Measurements from ENCODE around the gene CREB3L1.

DNA sequence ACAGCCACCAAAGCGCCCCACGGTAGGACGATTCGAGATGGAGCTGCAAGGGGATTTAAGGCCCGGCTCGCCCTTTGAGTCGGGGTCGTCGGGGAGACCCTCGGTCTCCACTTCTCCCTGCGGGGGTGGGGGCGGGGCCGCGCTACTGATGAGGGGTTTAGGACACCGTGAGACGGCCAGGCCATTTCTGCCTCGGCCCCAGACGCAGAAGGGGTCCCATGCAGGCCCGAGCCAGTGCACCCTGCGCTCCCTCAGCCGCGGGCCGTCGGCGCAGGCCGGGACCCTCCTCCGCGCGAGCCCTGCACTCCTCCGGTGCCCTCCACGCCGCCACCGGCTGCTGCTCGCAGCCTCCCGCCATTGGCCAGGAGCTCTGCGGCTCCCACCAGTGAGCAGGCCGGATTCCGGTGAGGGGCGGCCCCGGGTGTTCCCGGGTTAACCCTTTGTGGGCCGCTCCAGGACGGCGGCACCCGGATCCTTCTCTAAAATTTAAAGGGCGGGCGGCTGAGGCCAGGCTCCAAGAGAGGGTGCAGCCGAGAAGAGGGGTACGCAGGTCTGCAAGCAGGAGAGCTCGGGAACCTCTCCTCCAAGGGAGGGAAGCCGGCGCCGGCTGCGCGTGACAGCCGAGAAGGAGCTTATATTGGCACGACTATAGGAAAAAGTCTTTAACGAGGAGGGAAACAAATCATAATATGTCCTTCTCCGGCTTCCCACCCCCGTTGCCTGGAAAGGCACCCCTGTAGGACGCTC, 18.0 kb downstream of the CREB3L1 start:
- no peak for TF ChIP-seq CTCF (IDR thresholded peaks at IDR 0.05)
- no peak for TF ChIP-seq EP300 (IDR thresholded peaks at IDR 0.05)
- TF ChIP-seq POLR2AphosphoS5 (IDR thresholded peaks at IDR 0.05) = no peak
- no peak for TF ChIP-seq POLR2A (IDR thresholded peaks at IDR 0.05)

Data from upper lobe of left lung (tissue), 4 donors.